ENCODE measurements around the gene KBTBD3.

The KBTBD3 gene

DNA sequence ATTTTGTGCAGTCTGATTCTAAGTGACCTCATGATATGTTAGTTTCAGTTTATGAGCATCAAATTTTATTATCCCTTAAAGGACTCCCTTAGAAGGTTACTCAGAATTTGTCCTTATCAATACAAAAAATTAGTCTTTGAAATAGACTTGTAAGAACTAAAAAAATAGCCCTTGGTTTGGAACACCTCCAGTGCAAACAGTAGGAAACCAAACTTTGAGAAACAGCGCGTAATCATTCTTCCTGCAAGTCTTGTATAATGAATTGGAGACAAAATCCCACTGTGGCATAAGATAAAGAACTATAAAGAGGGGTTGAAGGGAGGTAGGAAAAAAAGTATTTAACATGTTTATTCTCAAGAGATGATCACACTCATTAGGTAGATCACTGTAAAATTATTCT lies 44.3 kb downstream of the KBTBD3 start:
- TF ChIP-seq CTCF (IDR thresholded peaks at IDR 0.05; ENCODE audit: low read length, missing control alignments), result no peak

GRCh38 chr11:106031936-106032335 lies 45.2 kb downstream of the KBTBD3 start:
- H3K4me3 ChIP-seq (replicated peaks; ENCODE audit: low read depth, low read length), result no peak overlapping the region
- DNase-seq (ENCODE audit: low read depth), result no peak
- no peak for TF ChIP-seq CTCF (IDR thresholded peaks at IDR 0.05; ENCODE audit: low read length, missing control alignments)

More for the DNA sequence above, 44.3 kb downstream of the KBTBD3 start:
- no peak for DNase-seq (ENCODE audit: low read depth)
- no peak overlapping the region for H3K4me3 ChIP-seq (replicated peaks; ENCODE audit: low read depth, low read length)

DNA sequence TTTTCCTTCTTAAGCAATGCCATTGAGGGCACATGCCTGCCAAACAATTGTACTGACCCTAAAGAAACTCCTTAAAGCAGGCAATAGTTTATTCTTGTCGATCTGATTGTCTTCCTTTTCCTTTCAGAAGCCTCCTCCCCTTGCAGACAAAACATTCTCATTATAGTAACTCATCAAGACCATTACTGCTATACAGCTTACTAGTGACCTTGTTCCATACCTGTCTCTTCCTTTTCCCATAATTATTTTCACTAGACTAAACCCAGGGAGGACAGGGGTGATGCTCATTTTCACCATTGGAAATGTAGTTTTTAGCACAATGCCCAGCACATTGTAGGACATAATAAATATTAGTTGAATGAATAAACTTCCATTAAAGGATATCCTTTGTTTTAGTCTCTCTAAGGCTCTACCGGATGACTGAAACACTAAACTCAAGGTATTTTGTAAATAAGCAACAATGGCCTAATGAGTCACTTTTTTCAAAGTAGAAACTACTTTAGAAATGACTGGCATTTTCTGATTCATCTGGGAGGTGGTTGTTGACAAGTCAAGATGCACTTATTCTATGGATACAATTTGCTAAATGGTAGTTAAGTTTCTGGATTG lies 45.8 kb downstream of the KBTBD3 start:
- peak; percentile 11 for DNase-seq (ENCODE audit: low read depth)
- no peak overlapping the region for H3K4me3 ChIP-seq (replicated peaks; ENCODE audit: low read depth, low read length)
- TF ChIP-seq CTCF (IDR thresholded peaks at IDR 0.05; ENCODE audit: low read length, missing control alignments), result no peak

DNA sequence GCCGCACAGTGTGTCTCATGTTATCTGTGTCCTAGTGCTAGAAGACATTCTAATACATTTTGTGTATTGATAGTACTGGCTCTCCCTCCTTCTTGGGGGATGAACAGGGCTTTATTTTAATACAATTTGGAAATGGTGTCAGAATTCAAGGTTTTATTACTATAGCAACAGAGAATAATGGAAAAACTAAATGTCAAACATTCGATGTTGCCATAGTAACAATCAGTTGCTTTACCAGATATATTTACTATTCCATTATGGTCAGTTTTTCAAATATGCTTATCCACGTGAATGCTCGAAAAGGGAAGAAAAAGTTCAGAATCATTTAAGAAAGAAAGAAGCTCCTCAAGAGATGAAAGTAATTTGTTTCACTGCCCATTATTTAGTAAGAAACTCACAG lies 46.5 kb downstream of the KBTBD3 start:
- H3K4me3 ChIP-seq (replicated peaks; ENCODE audit: low read depth, low read length), result no peak overlapping the region
- no peak for DNase-seq (ENCODE audit: low read depth)
- no peak for TF ChIP-seq CTCF (IDR thresholded peaks at IDR 0.05; ENCODE audit: low read length, missing control alignments)

GRCh38 chr11:106022795-106023275 lies 54.3 kb downstream of the KBTBD3 start:
- DNase-seq (ENCODE audit: low read depth), result no peak
- TF ChIP-seq CTCF (IDR thresholded peaks at IDR 0.05; ENCODE audit: low read length, missing control alignments), result no peak
- H3K4me3 ChIP-seq (replicated peaks; ENCODE audit: low read depth, low read length), result peak overlapping the region; percentile 94

- TF ChIP-seq CTCF (IDR thresholded peaks at IDR 0.05; ENCODE audit: low read length, missing control alignments), result no peak
- peak within 1 kb of the TSS; percentile 94 for H3K4me3 ChIP-seq (replicated peaks; ENCODE audit: low read depth, low read length)
- peak; percentile 99 for DNase-seq (ENCODE audit: low read depth)
These were observed 55.0 kb downstream of the KBTBD3 start, which contains the start of gene MSANTD4 for GRCh38 chr11:106021967-106022794. MSANTD4 (minus strand) TSS chr11:106022240; CDS start chr11:106010917, 11,323 bp downstream.

All from fibroblast of pulmonary artery (primary cell).